ENCODE results near the gene PTAR1.
A peak's percentile ranks its signal among the peaks of the same experiment; 100 is the strongest.

Gene PTAR1

DNA sequence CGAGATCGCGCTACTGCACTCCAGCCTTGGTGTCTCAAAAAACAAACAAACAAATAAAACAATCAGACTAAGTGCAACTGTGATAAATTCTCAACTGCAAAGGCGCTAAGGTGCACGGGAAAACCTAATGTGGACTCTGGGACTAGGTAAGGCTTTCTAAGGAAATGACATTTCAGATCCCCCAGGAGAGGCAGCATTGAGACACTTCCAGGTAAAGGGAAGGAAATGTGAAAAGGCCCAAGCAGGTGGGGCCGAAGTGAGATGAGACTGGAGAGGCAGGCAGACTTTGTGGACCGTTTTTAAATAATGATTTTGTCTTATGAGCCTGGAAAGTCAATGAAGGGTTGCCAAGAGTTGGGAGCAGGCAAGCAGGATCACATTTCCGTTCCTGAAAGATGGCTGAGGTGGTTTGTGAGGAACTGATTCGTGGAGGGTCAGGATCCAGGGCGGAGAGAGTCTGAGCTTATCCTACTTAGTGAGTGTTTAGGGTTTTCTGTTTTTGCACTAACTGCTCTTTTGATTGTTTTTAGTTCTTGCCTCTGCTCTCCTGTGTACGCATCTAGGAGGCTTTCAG is 85.6 kb downstream of the PTAR1 start:
- FAIRE-seq (no peak), DNase-seq (ENCODE audit: insufficient read length, low spot score) (no peak)
- TF ChIP-seq, protein P1, sequence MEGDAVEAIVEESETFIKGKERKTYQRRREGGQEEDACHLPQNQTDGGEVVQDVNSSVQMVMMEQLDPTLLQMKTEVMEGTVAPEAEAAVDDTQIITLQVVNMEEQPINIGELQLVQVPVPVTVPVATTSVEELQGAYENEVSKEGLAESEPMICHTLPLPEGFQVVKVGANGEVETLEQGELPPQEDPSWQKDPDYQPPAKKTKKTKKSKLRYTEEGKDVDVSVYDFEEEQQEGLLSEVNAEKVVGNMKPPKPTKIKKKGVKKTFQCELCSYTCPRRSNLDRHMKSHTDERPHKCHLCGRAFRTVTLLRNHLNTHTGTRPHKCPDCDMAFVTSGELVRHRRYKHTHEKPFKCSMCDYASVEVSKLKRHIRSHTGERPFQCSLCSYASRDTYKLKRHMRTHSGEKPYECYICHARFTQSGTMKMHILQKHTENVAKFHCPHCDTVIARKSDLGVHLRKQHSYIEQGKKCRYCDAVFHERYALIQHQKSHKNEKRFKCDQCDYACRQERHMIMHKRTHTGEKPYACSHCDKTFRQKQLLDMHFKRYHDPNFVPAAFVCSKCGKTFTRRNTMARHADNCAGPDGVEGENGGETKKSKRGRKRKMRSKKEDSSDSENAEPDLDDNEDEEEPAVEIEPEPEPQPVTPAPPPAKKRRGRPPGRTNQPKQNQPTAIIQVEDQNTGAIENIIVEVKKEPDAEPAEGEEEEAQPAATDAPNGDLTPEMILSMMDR (IDR thresholded peaks at IDR 0.05; ENCODE audit: insufficient read depth, missing control alignments): no peak

DNA sequence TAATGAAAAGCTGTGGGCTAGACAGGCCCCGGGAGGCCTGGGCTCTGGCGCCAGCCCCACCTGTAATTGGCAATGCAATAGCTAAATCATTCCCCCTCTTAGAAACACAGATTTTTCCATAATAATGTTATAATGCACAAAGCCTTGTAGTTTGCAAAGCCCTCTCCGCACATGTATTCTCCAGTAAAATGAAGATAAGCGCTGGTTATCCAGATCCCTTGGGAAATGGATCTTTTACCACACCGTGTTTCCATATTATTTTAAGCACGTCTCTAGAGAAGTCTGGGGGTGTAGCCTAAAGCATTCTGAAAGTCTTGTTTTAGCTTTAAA is 86.5 kb downstream of the PTAR1 start:
- DNase-seq (ENCODE audit: insufficient read length, low spot score) (no peak), FAIRE-seq (no peak)
- TF ChIP-seq, protein P1 (IDR thresholded peaks at IDR 0.05; ENCODE audit: insufficient read depth, missing control alignments): no peak

DNA sequence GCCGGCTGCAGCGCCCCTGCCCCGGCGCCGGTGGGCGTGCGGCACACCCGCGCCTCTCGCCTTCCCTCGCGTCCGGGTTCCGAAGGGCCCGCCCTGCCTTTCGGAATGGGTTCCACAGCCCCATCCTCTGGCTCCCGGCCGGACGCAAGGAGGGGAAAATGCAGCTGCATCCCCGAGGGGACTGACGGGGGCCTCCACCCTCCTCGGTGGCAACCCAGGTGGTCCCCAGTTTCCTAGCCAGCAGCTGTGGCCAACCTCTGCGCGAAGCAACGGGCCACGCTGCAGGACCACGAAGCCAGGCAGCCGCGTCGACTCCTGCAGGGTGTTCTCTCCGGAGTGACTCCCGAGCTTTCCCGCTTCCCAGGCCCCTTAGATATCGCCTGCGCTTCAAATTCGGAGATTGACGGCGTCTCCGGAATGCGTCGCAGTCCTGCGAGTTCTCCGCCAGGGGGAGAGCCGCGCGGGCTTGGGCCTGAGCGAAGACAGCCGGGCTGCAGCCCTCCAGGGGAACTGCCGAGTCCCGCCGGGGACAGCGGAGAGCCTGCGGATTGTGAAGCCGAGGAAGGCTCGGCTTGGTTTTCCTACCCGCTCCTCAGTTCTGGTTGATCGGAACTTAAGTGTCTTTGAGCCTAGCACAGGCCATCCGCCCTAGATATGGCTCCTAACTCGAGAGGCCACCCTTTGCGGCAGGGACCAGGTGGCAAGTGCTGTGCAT is 87.1 kb downstream of the PTAR1 start:
- FAIRE-seq (no peak), DNase-seq (ENCODE audit: insufficient read length, low spot score) (no peak)
- TF ChIP-seq, protein P1 (IDR thresholded peaks at IDR 0.05; ENCODE audit: insufficient read depth, missing control alignments): peak; percentile 63

DNA sequence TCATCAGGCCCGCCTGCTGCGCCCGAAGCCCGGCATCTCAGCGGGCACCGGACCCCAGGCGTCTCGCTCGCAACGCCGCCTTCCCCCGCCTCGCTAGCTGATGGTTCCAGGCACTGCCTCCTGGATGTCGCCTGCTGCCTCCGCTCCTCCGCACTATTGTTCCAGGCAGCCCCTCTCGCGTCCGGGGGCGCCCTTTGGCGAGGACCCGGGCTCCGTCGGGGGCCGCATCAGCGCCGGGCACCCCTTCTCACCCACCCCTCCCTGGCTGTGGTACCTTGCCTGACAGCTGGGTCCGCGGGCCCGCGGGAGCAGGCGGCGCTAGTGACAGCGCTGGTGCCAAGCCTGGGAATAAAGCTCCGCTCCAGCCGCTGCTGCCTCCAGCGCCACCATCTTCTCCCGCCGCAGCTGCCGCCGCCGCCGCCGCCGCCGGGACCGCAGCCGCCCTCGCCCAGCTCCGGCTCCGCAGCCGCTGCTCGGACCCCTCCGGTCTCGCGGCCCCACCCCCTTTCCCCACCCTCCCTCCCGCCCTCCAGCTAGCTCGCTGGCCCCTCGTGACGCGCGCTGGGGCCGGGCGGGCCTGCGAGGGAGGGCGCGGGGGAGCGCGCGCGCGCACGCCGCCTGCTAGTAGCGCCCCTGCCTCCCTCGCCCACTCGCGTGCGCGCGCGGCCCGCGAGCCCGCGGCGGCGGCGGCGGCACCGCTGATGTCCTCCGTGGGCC is 87.8 kb downstream of the PTAR1 start, which contains the start of gene APBA1:
Gene APBA1 (minus strand): TSS at position 493 of the 717 bp plus-strand sequence.
- no peak for DNase-seq (ENCODE audit: insufficient read length, low spot score)
- FAIRE-seq: no peak
- TF ChIP-seq, protein P1 (IDR thresholded peaks at IDR 0.05; ENCODE audit: insufficient read depth, missing control alignments): no peak

DNA sequence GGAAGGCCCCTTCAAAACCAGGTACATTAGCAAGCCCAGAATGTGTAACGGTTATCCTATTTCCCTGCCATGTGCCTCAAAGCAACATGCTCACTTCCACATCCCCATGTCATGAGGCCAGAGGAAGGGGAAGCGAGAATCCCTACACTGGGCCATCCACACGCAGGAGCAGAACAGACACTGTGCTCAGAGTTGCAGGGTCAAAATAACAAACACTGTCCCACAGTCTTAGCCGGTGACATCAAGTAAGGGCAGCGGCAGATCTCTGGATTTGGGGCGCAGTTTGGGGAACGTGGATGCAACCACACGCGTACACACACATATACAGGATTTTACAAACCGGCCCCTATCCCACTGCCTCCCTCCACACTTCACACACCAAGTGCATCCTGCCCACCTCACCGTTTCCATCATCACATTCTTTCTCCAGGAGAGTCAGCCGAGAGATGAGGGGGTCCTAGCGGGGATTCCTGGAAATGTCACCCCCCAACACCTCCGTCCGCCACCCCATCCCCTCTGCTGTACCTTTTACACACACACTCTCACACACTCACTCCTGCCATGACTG is 88.4 kb downstream of the PTAR1 start:
- TF ChIP-seq, protein P1 (IDR thresholded peaks at IDR 0.05; ENCODE audit: insufficient read depth, missing control alignments): no peak
- DNase-seq (ENCODE audit: insufficient read length, low spot score) (no peak), FAIRE-seq (no peak)

DNA sequence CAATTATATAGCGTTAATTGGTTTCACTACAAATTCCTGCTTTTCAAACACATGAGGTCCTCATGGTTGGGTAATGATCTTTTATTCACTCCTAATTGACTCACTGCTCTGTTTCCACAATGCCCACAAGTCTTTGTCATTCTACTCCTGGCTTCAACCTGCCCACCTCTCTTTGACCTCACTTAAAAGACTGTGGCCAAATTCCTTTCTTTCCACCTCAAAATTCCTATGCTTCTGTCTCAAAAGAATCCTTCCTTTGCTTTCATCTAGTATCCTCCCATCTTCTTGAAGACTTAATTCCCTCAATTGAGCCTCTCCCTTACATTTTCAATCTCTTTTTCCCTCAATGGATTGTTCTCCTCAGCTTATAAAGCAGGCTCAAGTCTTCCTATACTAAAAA is 92.5 kb downstream of the PTAR1 start:
- no peak for DNase-seq (ENCODE audit: insufficient read length, low spot score)
- FAIRE-seq: no peak

More for the DNA sequence above, 92.5 kb downstream of the PTAR1 start:
- TF ChIP-seq, protein P1 (IDR thresholded peaks at IDR 0.05; ENCODE audit: insufficient read depth, missing control alignments): no peak

Data from D721Med (cell line).